ENCODE results near the gene GRIK5.
"Not testable (repeated sequence)": the region's sequence is repeated elsewhere in the genome, so short reads cannot be mapped to it uniquely, and the experiment has no call there.

GRCh38 chr19:42040491-42040890 is 29.5 kb downstream of the GRIK5 start:
- TF ChIP-seq CTCF (IDR thresholded peaks at IDR 0.05; ENCODE audit: low read depth, low read length, poor library complexity, severe bottlenecking); EZH2phosphoT487 (IDR thresholded peaks at IDR 0.05; ENCODE audit: borderline replicate concordance, low read length): not testable (repeated sequence)

Measured in DOHH2 (cell line).